ENCODE measurements around the gene MGMT.

Gene MGMT

GRCh38 chr10:129712000-129712399, 245.0 kb downstream of the MGMT start:
- Histone ChIP-seq H3K4me1 (ENCODE audit: low read length) (no peaks in the 10 kb centered on the region), H3K36me3 (replicated peaks; ENCODE audit: insufficient read depth, low read length) (no peaks in the 10 kb centered on the region; the same call in 1 of the 2 replicates), H2AFZ (ENCODE audit: low read length) (no peak overlapping the region), H3K27ac (ENCODE audit: low read length) (no peak overlapping the region), H3K9me3 (replicated peaks; ENCODE audit: insufficient read depth, low read length) (no peaks in the 10 kb centered on the region), H3K9ac (ENCODE audit: low read length) (no peak overlapping the region), H3K4me3 (ENCODE audit: low read length) (no peak overlapping the region), H4K20me1 (ENCODE audit: insufficient read depth, low read length) (no peaks in the 10 kb centered on the region), H3K79me2 (ENCODE audit: low read length) (no peaks in the 10 kb centered on the region), H3K27me3 (replicated peaks; ENCODE audit: insufficient read depth, low read length) (no peaks in the 10 kb centered on the region), H3K9me2 (replicated peaks; ENCODE audit: insufficient read depth, low read length) (no peaks in the 10 kb centered on the region), H3K4me2 (ENCODE audit: low read depth, low read length) (no peak overlapping the region), H3F3A (ENCODE audit: insufficient read depth, low read length) (no peaks in the 10 kb centered on the region)
- no peak for DNase-seq
- no peak for TF ChIP-seq CTCF (IDR thresholded peaks at IDR 0.05; ENCODE audit: low read length)
- no peak for TF ChIP-seq EZH2phosphoT487 (IDR thresholded peaks at IDR 0.05; ENCODE audit: low read length)
- TF ChIP-seq EZH2 (optimal IDR thresholded peaks at IDR 0.05; ENCODE audit: low read depth, low read length): no peak

- Histone ChIP-seq H3K4me3 (ENCODE audit: low read length) (no peak overlapping the region), H3K4me1 (ENCODE audit: low read length) (no peaks in the 10 kb centered on the region), H3K9me2 (replicated peaks; ENCODE audit: insufficient read depth, low read length) (no peaks in the 10 kb centered on the region), H3K4me2 (ENCODE audit: low read depth, low read length) (no peak overlapping the region), H4K20me1 (ENCODE audit: insufficient read depth, low read length) (no peaks in the 10 kb centered on the region), H3K9me3 (replicated peaks; ENCODE audit: insufficient read depth, low read length) (no peaks in the 10 kb centered on the region), H3K36me3 (replicated peaks; ENCODE audit: insufficient read depth, low read length) (no peaks in the 10 kb centered on the region; the same call in 1 of the 2 replicates), H3K27ac (ENCODE audit: low read length) (no peak overlapping the region), H3K27me3 (replicated peaks; ENCODE audit: insufficient read depth, low read length) (no peaks in the 10 kb centered on the region), H2AFZ (ENCODE audit: low read length) (no peak overlapping the region), H3K79me2 (ENCODE audit: low read length) (no peaks in the 10 kb centered on the region), H3F3A (ENCODE audit: insufficient read depth, low read length) (no peaks in the 10 kb centered on the region), H3K9ac (ENCODE audit: low read length) (no peak overlapping the region)
- no peak for DNase-seq
- TF ChIP-seq CTCF (IDR thresholded peaks at IDR 0.05; ENCODE audit: low read length) (no peak), EZH2phosphoT487 (IDR thresholded peaks at IDR 0.05; ENCODE audit: low read length) (no peak), EZH2 (optimal IDR thresholded peaks at IDR 0.05; ENCODE audit: low read depth, low read length) (no peak)
Measured at GRCh38 chr10:129713659-129714265, 246.7 kb downstream of the MGMT start.

DNA sequence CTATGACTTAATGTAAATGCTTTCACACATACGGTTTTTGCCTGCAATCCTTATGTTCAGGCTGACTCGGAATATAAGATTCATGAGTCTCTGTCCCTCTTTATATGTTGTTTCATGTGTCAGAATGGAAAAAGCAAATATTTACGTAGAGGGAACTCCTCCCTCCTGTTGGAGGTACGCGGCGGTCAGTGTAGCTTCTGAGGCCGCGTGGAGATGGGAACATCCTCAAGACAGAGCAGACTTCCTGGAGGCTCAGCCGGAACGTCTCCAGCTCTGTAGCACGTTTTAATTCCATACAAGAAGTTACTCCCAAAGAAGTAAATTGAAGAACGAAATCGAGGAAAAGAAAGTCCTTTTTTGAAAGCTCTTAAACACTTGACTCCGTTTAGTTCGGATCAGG, 248.8 kb downstream of the MGMT start:
- DNase-seq: no peak
- no peaks in the 10 kb centered on the region for H3K79me2 ChIP-seq (ENCODE audit: low read length)
- H3K27me3 ChIP-seq (replicated peaks; ENCODE audit: insufficient read depth, low read length): no peaks in the 10 kb centered on the region
- no peaks in the 10 kb centered on the region for H3F3A ChIP-seq (ENCODE audit: insufficient read depth, low read length)
- H2AFZ ChIP-seq (ENCODE audit: low read length): no peak overlapping the region
- no peak overlapping the region for H3K4me2 ChIP-seq (ENCODE audit: low read depth, low read length)
- no peaks in the 10 kb centered on the region for H4K20me1 ChIP-seq (ENCODE audit: insufficient read depth, low read length)
- no peaks in the 10 kb centered on the region for H3K9me2 ChIP-seq (replicated peaks; ENCODE audit: insufficient read depth, low read length)
- TF ChIP-seq EZH2 (optimal IDR thresholded peaks at IDR 0.05; ENCODE audit: low read depth, low read length) (no peak), EZH2phosphoT487 (IDR thresholded peaks at IDR 0.05; ENCODE audit: low read length) (no peak), CTCF (IDR thresholded peaks at IDR 0.05; ENCODE audit: low read length) (no peak)
- no peak overlapping the region for H3K27ac ChIP-seq (ENCODE audit: low read length)
- H3K36me3 ChIP-seq (replicated peaks; ENCODE audit: insufficient read depth, low read length): no peaks in the 10 kb centered on the region; the same call in 1 of the 2 replicates
- H3K9me3 ChIP-seq (replicated peaks; ENCODE audit: insufficient read depth, low read length): no peaks in the 10 kb centered on the region
- no peaks in the 10 kb centered on the region for H3K4me1 ChIP-seq (ENCODE audit: low read length)
- no peak overlapping the region for H3K9ac ChIP-seq (ENCODE audit: low read length)
- no peak overlapping the region for H3K4me3 ChIP-seq (ENCODE audit: low read length)
